ENCODE results near the gene MFN1.

The MFN1 gene

DNA sequence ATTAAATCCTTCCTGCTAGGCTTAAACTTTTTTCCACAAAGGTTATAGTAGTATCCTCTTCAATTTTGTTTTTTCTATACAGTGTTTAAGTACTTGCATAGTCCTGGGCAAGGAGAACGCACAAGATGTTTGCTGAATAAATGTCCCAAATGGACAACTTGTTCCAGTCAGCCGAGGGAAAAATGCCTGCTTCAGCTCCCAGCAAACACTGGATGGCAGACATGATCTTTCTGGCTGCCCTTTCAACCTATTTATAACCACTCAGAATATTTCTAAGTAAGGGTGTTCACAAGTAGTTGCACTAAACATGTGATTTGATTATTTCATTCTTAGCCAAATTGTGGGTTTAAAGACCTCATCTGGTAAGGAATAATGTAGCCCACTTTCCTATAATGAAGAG lies 74.0 kb downstream of the MFN1 start:
- Histone ChIP-seq H2AFZ (ENCODE audit: low read length) (no peak overlapping the region), H3K36me3 (replicated peaks; ENCODE audit: insufficient read depth, low read length) (no peaks in the 10 kb centered on the region), H4K20me1 (ENCODE audit: insufficient read depth, low read length) (no peaks in the 10 kb centered on the region), H3K9ac (ENCODE audit: low read length) (no peak overlapping the region), H3K9me2 (replicated peaks; ENCODE audit: insufficient read depth, low read length) (no peaks in the 10 kb centered on the region), H3K4me2 (ENCODE audit: low read depth, low read length) (no peak overlapping the region), H3K27ac (ENCODE audit: low read length) (no peak overlapping the region), H3F3A (ENCODE audit: insufficient read depth, low read length) (no peaks in the 10 kb centered on the region), H3K79me2 (ENCODE audit: low read length) (no peaks in the 10 kb centered on the region), H3K27me3 (replicated peaks; ENCODE audit: insufficient read depth, low read length) (no peaks in the 10 kb centered on the region), H3K4me3 (ENCODE audit: low read length) (no peak overlapping the region), H3K9me3 (replicated peaks; ENCODE audit: insufficient read depth, low read length) (no peaks in the 10 kb centered on the region), H3K4me1 (ENCODE audit: low read length) (no peaks in the 10 kb centered on the region)
- TF ChIP-seq, protein P1, sequence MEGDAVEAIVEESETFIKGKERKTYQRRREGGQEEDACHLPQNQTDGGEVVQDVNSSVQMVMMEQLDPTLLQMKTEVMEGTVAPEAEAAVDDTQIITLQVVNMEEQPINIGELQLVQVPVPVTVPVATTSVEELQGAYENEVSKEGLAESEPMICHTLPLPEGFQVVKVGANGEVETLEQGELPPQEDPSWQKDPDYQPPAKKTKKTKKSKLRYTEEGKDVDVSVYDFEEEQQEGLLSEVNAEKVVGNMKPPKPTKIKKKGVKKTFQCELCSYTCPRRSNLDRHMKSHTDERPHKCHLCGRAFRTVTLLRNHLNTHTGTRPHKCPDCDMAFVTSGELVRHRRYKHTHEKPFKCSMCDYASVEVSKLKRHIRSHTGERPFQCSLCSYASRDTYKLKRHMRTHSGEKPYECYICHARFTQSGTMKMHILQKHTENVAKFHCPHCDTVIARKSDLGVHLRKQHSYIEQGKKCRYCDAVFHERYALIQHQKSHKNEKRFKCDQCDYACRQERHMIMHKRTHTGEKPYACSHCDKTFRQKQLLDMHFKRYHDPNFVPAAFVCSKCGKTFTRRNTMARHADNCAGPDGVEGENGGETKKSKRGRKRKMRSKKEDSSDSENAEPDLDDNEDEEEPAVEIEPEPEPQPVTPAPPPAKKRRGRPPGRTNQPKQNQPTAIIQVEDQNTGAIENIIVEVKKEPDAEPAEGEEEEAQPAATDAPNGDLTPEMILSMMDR (IDR thresholded peaks at IDR 0.05; ENCODE audit: low read length) = peak; percentile 37
- TF ChIP-seq EZH2phosphoT487 (IDR thresholded peaks at IDR 0.05; ENCODE audit: low read length) (no peak), EZH2 (optimal IDR thresholded peaks at IDR 0.05; ENCODE audit: low read depth, low read length) (no peak)
- no peak for DNase-seq

DNA sequence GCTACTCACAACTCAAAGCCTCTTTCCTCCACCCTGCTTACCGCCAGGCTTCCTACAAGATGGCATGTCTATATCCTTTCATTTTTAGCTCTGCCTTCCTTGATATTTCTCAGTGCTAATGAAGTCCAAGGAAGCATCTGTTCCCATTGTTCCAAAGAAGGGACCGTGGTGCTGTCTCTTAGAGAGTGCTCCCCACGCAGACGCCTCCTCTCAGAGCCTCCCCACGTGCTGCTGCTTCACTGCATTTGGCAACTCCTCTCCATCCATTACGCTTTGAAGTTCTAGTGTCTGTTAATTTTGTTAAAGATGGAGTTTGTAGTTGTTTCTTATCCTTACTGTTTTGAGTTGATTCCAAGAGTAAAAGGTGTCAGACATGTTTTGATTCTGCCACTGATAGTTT lies 77.6 kb downstream of the MFN1 start:
- Histone ChIP-seq H2AFZ (ENCODE audit: low read length) (no peak overlapping the region), H3K36me3 (replicated peaks; ENCODE audit: insufficient read depth, low read length) (no peaks in the 10 kb centered on the region), H3K9me3 (replicated peaks; ENCODE audit: insufficient read depth, low read length) (no peaks in the 10 kb centered on the region), H3F3A (ENCODE audit: insufficient read depth, low read length) (no peaks in the 10 kb centered on the region), H3K9ac (ENCODE audit: low read length) (no peak overlapping the region), H4K20me1 (ENCODE audit: insufficient read depth, low read length) (no peaks in the 10 kb centered on the region), H3K4me3 (ENCODE audit: low read length) (no peak overlapping the region), H3K27ac (ENCODE audit: low read length) (no peak overlapping the region), H3K27me3 (replicated peaks; ENCODE audit: insufficient read depth, low read length) (no peaks in the 10 kb centered on the region), H3K79me2 (ENCODE audit: low read length) (no peaks in the 10 kb centered on the region), H3K4me2 (ENCODE audit: low read depth, low read length) (no peak overlapping the region), H3K9me2 (replicated peaks; ENCODE audit: insufficient read depth, low read length) (no peaks in the 10 kb centered on the region), H3K4me1 (ENCODE audit: low read length) (no peaks in the 10 kb centered on the region)
- no peak for DNase-seq
- TF ChIP-seq EZH2phosphoT487 (IDR thresholded peaks at IDR 0.05; ENCODE audit: low read length) = no peak
- TF ChIP-seq, protein P1 (IDR thresholded peaks at IDR 0.05; ENCODE audit: low read length) = no peak
- no peak for TF ChIP-seq EZH2 (optimal IDR thresholded peaks at IDR 0.05; ENCODE audit: low read depth, low read length)

DNA sequence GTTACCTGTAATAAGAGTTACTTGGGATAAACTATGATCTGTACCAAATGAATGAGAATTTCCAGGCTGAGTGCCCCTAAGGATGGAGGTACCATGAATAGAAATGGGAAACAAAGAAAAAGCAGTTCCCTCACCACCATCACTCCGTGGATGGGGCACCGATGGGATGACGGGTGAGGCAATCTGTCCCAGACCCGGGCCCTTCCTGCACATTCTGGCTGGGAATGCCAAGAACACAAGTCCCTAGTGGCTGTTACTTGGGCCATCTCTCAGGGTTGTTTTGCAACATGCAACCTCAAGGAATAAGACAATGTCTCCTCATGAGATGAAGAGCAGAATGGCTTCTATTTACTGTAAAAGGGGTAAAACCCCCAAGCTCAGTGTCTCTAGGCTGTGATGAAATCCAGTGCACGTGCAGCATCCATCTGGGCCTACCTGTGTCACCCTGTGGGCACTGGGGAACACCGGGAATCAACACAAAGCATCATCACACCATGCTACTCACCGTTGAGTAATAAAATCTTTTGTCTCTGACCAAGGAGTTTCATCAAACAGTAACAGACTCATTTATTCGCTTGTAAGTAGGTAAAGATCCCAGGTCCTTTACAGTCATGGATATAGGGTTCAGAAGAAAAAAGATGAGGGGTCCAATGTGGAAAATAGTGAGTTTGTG lies 81.5 kb downstream of the MFN1 start:
- Histone ChIP-seq H3K9me3 (replicated peaks; ENCODE audit: insufficient read depth, low read length) (no peaks in the 10 kb centered on the region), H3K9ac (ENCODE audit: low read length) (no peak overlapping the region), H3K9me2 (replicated peaks; ENCODE audit: insufficient read depth, low read length) (no peaks in the 10 kb centered on the region), H3K27me3 (replicated peaks; ENCODE audit: insufficient read depth, low read length) (no peaks in the 10 kb centered on the region), H3F3A (ENCODE audit: insufficient read depth, low read length) (peaks cover 7% of the 10 kb centered on the region; the same call in 1 of the 2 replicates), H4K20me1 (ENCODE audit: insufficient read depth, low read length) (no peaks in the 10 kb centered on the region), H3K4me2 (ENCODE audit: low read depth, low read length) (no peak overlapping the region), H3K4me1 (ENCODE audit: low read length) (peaks cover 9% of the 10 kb centered on the region), H3K36me3 (replicated peaks; ENCODE audit: insufficient read depth, low read length) (no peaks in the 10 kb centered on the region), H2AFZ (ENCODE audit: low read length) (no peak overlapping the region), H3K79me2 (ENCODE audit: low read length) (no peaks in the 10 kb centered on the region), H3K4me3 (ENCODE audit: low read length) (no peak overlapping the region), H3K27ac (ENCODE audit: low read length) (no peak overlapping the region)
- no peak for DNase-seq
- TF ChIP-seq, protein P1 (IDR thresholded peaks at IDR 0.05; ENCODE audit: low read length) = no peak
- TF ChIP-seq EZH2 (optimal IDR thresholded peaks at IDR 0.05; ENCODE audit: low read depth, low read length) (no peak), EZH2phosphoT487 (IDR thresholded peaks at IDR 0.05; ENCODE audit: low read length) (no peak)
